GM12878 (cell line): ENCODE results near the gene GPAT2. TPM values are rescaled to one million over a fixed set of nuclear protein-coding genes. Genes with fewer than 3 reads are reported as not detected.
"Not testable (repeated sequence)": the region's sequence is repeated elsewhere in the genome, so short reads cannot be mapped to it uniquely, and the experiment has no call there.

ENCODE experiments used
- ATAC-seq: fragments of 200-7000 bp; cut with Tn5 transposase; 3 replicates; pipeline ENCODE4 v1.9.1; 2020; ENCODE audit warnings: mild to moderate bottlenecking, moderate library complexity
- BruUV-seq: library from RNA; stranded (reverse); fragments of 400-500 nt; replicated peaks from 2 replicates; lab custom pipeline; 2021; lab: Mats Ljungman, UMichigan
- CTCF ChIA-PET: fragments of 300-600 bp; sonication (Branson Sonifier 250); formaldehyde crosslinking; extraction: SDS; loops from one replicate; lab custom pipeline; 2021; ENCODE audit warnings: inconsistent platforms; lab: Yijun Ruan, JAX
- POLR2A ChIA-PET: fragments of 350-600 bp; formaldehyde crosslinking; extraction: SDS; loops from one replicate; lab custom pipeline; 2021; ENCODE audit warnings: inconsistent platforms; lab: Charles Lee
- RAD21 ChIA-PET: fragments of 300-600 bp; sonication (Branson Sonifier 250); formaldehyde crosslinking; loops from one replicate; lab custom pipeline; 2023; ENCODE audit warnings: antibody characterized with exemption; ENCODE audit not compliant: unreplicated experiment; lab: Charles Lee
- SMC1A ChIA-PET: fragments of 300-600 bp; sonication (Branson Sonifier 250); formaldehyde crosslinking; loops from one replicate; lab custom pipeline; 2023; ENCODE audit not compliant: unreplicated experiment, uncharacterized antibody; lab: Charles Lee
- DNase-seq: peaks from one replicate; pipeline ENCODE4 v3.0.0-alpha.2; 2011; ENCODE audit warnings: low read depth, low spot score
- FAIRE-seq: peaks from 3 replicates; lab custom pipeline; 2011; peaks lifted over from hg19 to GRCh38; lab: Jason Lieb, UNC
- H2AFZ ChIP-seq: 2 replicates; pipeline ENCODE4 v1.6.0; 2011; ENCODE audit warnings: low read depth, low read length, control low read depth; ENCODE audit not compliant: control insufficient read depth
- H3K27ac ChIP-seq: 2 replicates; pipeline ENCODE4 v1.5.1; 2011; ENCODE audit warnings: control low read depth; ENCODE audit not compliant: control insufficient read depth, insufficient read depth
- H3K27me3 ChIP-seq, 2 experiments: replicated peaks in 1 of 2; 2 replicates each; pipeline versions ENCODE4 v1.6.0 to v1.6.1; 2011; ENCODE audit warnings: low read length in 1 of 2; ENCODE audit not compliant: control insufficient read depth in 2 of 2, insufficient read depth in 2 of 2
- H3K36me3 ChIP-seq, 2 experiments: 2 replicates each; pipeline ENCODE4 v1.5.1; 2011; ENCODE audit warnings: low read length in 1 of 2; ENCODE audit not compliant: control insufficient read depth in 2 of 2, insufficient read depth in 2 of 2
- H3K4me1 ChIP-seq: 2 replicates; pipeline ENCODE4 v1.6.1; 2011; ENCODE audit warnings: mild to moderate bottlenecking, low read length, moderate library complexity, mixed read lengths; ENCODE audit not compliant: control insufficient read depth, insufficient read depth
- H3K4me2 ChIP-seq: 2 replicates; pipeline ENCODE4 v1.6.0; 2011; ENCODE audit warnings: control low read depth; ENCODE audit not compliant: control insufficient read depth, insufficient read depth
- H3K4me3 ChIP-seq: fragments of 200-600 bp; sonication (generic); 2 replicates; pipeline ENCODE4 v1.5.1; 2016
- H3K79me2 ChIP-seq: 2 replicates; pipeline ENCODE4 v1.6.0; 2011; ENCODE audit warnings: low read length; ENCODE audit not compliant: control insufficient read depth, insufficient read depth
- H3K9ac ChIP-seq: 2 replicates; pipeline ENCODE4 v1.8.0; 2011; ENCODE audit warnings: low read length, control low read depth, mixed read lengths; ENCODE audit not compliant: control insufficient read depth, insufficient read depth
- H3K9me3 ChIP-seq: replicated peaks from 3 replicates; pipeline ENCODE4 v1.5.1; 2011; ENCODE audit warnings: mild to moderate bottlenecking, low read length; ENCODE audit not compliant: control insufficient read depth, insufficient read depth
- H4K20me1 ChIP-seq: 2 replicates; pipeline ENCODE4 v1.6.0; 2011; ENCODE audit not compliant: control insufficient read depth, insufficient read depth
- CHD2 ChIP-seq: IDR thresholded peaks from 2 replicates; pipeline ENCODE4 v1.6.1; 2011; ENCODE audit warnings: low read depth, low read length, improper control_type of control experiment, borderline replicate concordance
- HDAC6 ChIP-seq: fragments of 200-600 bp; sonication (generic); IDR thresholded peaks from one replicate; pipeline ENCODE4 v1.8.0; 2017; ENCODE audit warnings: antibody characterized with exemption; ENCODE audit not compliant: unreplicated experiment
- HDGF ChIP-seq: fragments of 450-650 bp; IDR thresholded peaks from 2 replicates; pipeline ENCODE4 v1.6.1; 2016; ENCODE audit warnings: antibody characterized with exemption
- KAT2A ChIP-seq: conservative IDR thresholded peaks from 2 replicates; pipeline ENCODE4 v1.6.1; 2011; ENCODE audit warnings: low read depth, low read length; ENCODE audit not compliant: control insufficient read depth
- SMAD5 ChIP-seq: IDR thresholded peaks from 2 replicates; pipeline ENCODE4 v1.6.1; 2016; ENCODE audit warnings: antibody characterized with exemption, low read depth
- WGBS: methylation state at CpG from one replicate; pipeline ENCODE4 v1.1.6; 2016; ENCODE audit warnings: low lambda C conversion rate; ENCODE audit not compliant: insufficient replicate concordance, insufficient coverage; ENCODE audit errors: missing lambda C conversion rate; 5-methylcytosine and 5-hydroxymethylcytosine counted together
- in situ Hi-C: fragments of 300-500 bp; cut with MboI; formaldehyde crosslinking; loops from 9 replicates; pipeline ENCODE4 v1.14.3; 2018; ENCODE audit warnings: mixed read lengths
- intact Hi-C: fragments of 100-400 bp; cut with micrococcal nuclease; formaldehyde crosslinking; loops from one replicate; pipeline ENCODE4 v1.14.2; 2022; ENCODE audit not compliant: unreplicated experiment
- polyA plus RNA-seq, 11 experiments: library from polyadenylated mRNA; depleted of rRNA in 4 of 11; unstranded in 6 of 11; stranded (reverse) in 5 of 11; fragments of >200 nt; fragmentation: Nextera tagmentation in 4 of 11; fragmentation: Illumina TruSeq in 1 of 11; extraction: Ambion mirVana in 4 of 11; extraction: Trizol in 1 of 11; gene quantifications; 1 replicate in 1 of 11; 2 replicates in 10 of 11; pipeline versions ENCODE4 v1.2.1 to v1.2.3, GENCODE V29; 2011 to 2016; ENCODE audit warnings: inconsistent platforms in 2 of 11, missing spikeins in 2 of 11, low read depth in 1 of 11
- total RNA-seq, 4 experiments: library from RNA; depleted of rRNA in 3 of 4; stranded (reverse); fragments of >200 nt in 3 of 4; fragmentation: Illumina TruSeq in 1 of 4; extraction: Trizol in 1 of 4; gene quantifications; 2 replicates each; pipeline versions ENCODE4 v1.2.1 to v1.2.3, GENCODE V29; 2013 to 2021
- TF ChIP-seq, protein P1 (sequence below): fragments of 450-650 bp; IDR thresholded peaks from 2 replicates; pipeline ENCODE4 v1.6.1; 2017; ENCODE audit warnings: mild to moderate bottlenecking, moderate library complexity
- TF ChIP-seq, protein P2 (sequence below): fragments of 150-350 bp; IDR thresholded peaks from 2 replicates; pipeline ENCODE4 v1.6.1; 2014; ENCODE audit warnings: mild to moderate bottlenecking, low read depth, low read length

Gene GPAT2
- total and polyA plus RNA-seq, 10 of the 15 experiments (the other 5 are each of a cell fraction or from before 2014, with no cell fraction given), result 0.04 to 0.05 TPM; not detected in 8

DNA sequence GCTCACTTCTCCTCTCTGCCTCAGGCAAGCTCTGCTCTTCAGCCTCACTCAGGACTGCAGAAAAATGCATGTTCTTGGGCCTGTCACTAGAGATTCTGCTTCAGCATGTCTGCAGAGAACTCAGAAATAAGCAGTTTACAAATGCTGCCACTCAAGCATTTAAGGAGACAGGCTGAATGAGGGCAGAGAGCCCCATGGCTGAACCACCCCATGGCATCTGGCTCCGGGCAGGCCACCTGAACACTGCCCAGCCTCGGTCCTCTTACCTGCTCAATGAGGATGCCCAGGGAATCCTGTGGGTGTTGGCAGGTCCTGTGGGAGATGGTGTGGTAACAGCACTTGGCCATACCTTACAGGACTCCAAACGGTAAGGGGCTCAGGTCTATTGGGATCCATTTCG, 31.2 kb upstream of the GPAT2 start:
- POLR2A ChIA-PET, H3K36me3 ChIP-seq, SMC1A ChIA-PET: not testable (repeated sequence)

DNA sequence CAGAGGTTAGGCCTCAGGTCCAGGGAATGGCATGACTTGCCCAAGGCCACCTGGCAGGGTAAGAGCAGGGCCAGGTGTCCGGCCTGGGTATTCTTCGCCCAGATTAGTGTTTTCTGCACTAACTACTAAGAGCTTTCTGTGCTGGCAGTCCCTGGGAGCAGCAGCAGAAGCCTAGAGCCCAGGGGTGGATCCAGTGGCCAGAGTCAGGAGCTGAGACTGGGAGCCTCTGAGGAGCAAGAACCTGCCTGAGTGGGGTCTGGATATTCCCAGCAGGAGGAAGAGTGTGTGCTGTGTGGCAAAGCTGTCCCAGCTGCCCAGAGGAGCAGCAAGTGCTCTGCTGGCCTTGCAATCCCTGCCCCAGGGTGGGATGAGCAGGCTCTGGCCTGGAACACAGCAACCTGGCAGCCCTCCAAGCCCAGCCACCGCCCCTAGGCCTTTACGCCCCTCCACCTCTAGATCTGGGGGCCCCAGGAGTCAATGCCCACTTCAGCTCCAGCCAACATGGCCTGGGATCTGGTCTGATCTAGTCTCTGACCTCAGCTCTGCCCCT, 30.7 kb upstream of the GPAT2 start:
- BruUV-seq, result no TSS peak
- ChIA-PET SMC1A (no interaction called here), CTCF (interaction anchor here (1.1 kb wide), 1 partner anchor 51 kb away, joined by 3 read pairs; the partner anchor contains the start of gene ADRA2B), POLR2A (no interaction called here), RAD21 (interaction anchor here (1.0 to 1.3 kb wide), 2 partner anchors 109 to 1599 kb away, joined by 3 read pairs; partner anchors contain the start of gene ACTR1B)
- Histone ChIP-seq H3K9me3 (no peaks in the 10 kb centered on the region), H3K4me3 (no peak overlapping the region), H3K36me3 (no peaks in the 10 kb centered on the region), H3K79me2 (no peaks in the 10 kb centered on the region), H3K27me3 (no peaks in the 10 kb centered on the region; a peak in 1 of 4 replicates), H3K4me2 (no peak overlapping the region), H3K4me1 (no peaks in the 10 kb centered on the region), H2AFZ (no peak overlapping the region), H3K9ac (no peak overlapping the region), H4K20me1 (no peaks in the 10 kb centered on the region), H3K27ac (no peak overlapping the region)
- DNase-seq (no peak), FAIRE-seq (no peak), ATAC-seq (no peak)
- in situ Hi-C loops (loop anchor here (10.0 to 25.0 kb wide), 5 partner anchors 1529 to 1947 kb away; partner anchors contain the start of genes ACTR1B and C2orf92), intact Hi-C loops (no loop called here)
- WGBS, result 3% methylated on average over 4 of the region's 4 CpGs
- TF ChIP-seq CHD2 (no peak), SMAD5 (no peak), HDGF (no peak), HDAC6 (no peak), KAT2A (no peak)
- TF ChIP-seq, protein P1, sequence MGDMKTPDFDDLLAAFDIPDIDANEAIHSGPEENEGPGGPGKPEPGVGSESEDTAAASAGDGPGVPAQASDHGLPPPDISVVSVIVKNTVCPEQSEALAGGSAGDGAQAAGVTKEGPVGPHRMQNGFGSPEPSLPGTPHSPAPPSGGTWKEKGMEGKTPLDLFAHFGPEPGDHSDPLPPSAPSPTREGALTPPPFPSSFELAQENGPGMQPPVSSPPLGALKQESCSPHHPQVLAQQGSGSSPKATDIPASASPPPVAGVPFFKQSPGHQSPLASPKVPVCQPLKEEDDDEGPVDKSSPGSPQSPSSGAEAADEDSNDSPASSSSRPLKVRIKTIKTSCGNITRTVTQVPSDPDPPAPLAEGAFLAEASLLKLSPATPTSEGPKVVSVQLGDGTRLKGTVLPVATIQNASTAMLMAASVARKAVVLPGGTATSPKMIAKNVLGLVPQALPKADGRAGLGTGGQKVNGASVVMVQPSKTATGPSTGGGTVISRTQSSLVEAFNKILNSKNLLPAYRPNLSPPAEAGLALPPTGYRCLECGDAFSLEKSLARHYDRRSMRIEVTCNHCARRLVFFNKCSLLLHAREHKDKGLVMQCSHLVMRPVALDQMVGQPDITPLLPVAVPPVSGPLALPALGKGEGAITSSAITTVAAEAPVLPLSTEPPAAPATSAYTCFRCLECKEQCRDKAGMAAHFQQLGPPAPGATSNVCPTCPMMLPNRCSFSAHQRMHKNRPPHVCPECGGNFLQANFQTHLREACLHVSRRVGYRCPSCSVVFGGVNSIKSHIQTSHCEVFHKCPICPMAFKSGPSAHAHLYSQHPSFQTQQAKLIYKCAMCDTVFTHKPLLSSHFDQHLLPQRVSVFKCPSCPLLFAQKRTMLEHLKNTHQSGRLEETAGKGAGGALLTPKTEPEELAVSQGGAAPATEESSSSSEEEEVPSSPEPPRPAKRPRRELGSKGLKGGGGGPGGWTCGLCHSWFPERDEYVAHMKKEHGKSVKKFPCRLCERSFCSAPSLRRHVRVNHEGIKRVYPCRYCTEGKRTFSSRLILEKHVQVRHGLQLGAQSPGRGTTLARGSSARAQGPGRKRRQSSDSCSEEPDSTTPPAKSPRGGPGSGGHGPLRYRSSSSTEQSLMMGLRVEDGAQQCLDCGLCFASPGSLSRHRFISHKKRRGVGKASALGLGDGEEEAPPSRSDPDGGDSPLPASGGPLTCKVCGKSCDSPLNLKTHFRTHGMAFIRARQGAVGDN, result no peak
- TF ChIP-seq, protein P2, sequence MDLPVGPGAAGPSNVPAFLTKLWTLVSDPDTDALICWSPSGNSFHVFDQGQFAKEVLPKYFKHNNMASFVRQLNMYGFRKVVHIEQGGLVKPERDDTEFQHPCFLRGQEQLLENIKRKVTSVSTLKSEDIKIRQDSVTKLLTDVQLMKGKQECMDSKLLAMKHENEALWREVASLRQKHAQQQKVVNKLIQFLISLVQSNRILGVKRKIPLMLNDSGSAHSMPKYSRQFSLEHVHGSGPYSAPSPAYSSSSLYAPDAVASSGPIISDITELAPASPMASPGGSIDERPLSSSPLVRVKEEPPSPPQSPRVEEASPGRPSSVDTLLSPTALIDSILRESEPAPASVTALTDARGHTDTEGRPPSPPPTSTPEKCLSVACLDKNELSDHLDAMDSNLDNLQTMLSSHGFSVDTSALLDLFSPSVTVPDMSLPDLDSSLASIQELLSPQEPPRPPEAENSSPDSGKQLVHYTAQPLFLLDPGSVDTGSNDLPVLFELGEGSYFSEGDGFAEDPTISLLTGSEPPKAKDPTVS, result no peak

More for the DNA sequence above, 31.2 kb upstream of the GPAT2 start:
- H4K20me1 ChIP-seq, intact Hi-C loops, H3K9me3 ChIP-seq, H3K9ac ChIP-seq, H3K27me3 ChIP-seq, H3K27ac ChIP-seq, DNase-seq, H3K79me2 ChIP-seq, ATAC-seq, BruUV-seq, H3K4me2 ChIP-seq, H3K4me3 ChIP-seq, H2AFZ ChIP-seq, FAIRE-seq, H3K4me1 ChIP-seq: not testable (repeated sequence)
- ChIA-PET CTCF (interaction anchor here (1.1 kb wide), 1 partner anchor 50 kb away, joined by 3 read pairs; the partner anchor contains the start of gene ADRA2B), RAD21 (interaction anchor here (1.0 to 1.3 kb wide), 2 partner anchors 109 to 1598 kb away, joined by 3 read pairs; partner anchors contain the start of gene ACTR1B)
- in situ Hi-C loops, result loop anchor here (10.0 to 25.0 kb wide), 5 partner anchors 1529 to 1946 kb away; partner anchors contain the start of genes ACTR1B and C2orf92
- WGBS, result 23% methylated on average over 4 of the region's 4 CpGs
